Activated CD8-positive, alpha-beta T cell treated with anti-CD3 and anti-CD28 coated beads for 36 hours (primary cell): ENCODE measurements around the gene KLHL33. TPM values are rescaled to one million over a fixed set of nuclear protein-coding genes. Genes with fewer than 3 reads are reported as not detected.

ENCODE experiments used
- ATAC-seq: fragments of 200-7000 bp; cut with Tn5 transposase; one replicate; pipeline ENCODE4 v1.10.0; 2021; ENCODE audit warnings: mild to moderate bottlenecking, moderate library complexity
- CTCF ChIA-PET: fragments of 350-600 bp; sonication (Branson Sonifier 250); formaldehyde crosslinking; loops from one replicate; lab custom pipeline; 2021; ENCODE audit warnings: antibody characterized with exemption; lab: Charles Lee
- POLR2A ChIA-PET: fragments of 350-600 bp; sonication (Branson Sonifier 250); formaldehyde crosslinking; loops from one replicate; lab custom pipeline; 2021; ENCODE audit warnings: antibody characterized with exemption; lab: Charles Lee
- DNase-seq: peaks from one replicate; pipeline ENCODE4 v3.0.0-alpha.2; 2020
- H3K27ac Mint-ChIP-seq: one replicate; pipeline ENCODE4 v1.8.0; 2021; ENCODE audit warnings: mild to moderate bottlenecking, mixed read lengths
- H3K27me3 Mint-ChIP-seq: one replicate; pipeline ENCODE4 v1.8.0; 2021; ENCODE audit warnings: mixed read lengths
- H3K36me3 Mint-ChIP-seq: one replicate; pipeline ENCODE4 v1.8.0; 2021; ENCODE audit warnings: low read depth, mixed read lengths
- H3K4me1 Mint-ChIP-seq: one replicate; pipeline ENCODE4 v1.8.0; 2021; ENCODE audit warnings: low read depth, mixed read lengths
- H3K4me3 Mint-ChIP-seq: one replicate; pipeline ENCODE4 v1.8.0; 2021; ENCODE audit warnings: mild to moderate bottlenecking, moderate library complexity, mixed read lengths
- H3K9me3 Mint-ChIP-seq: one replicate; pipeline ENCODE4 v1.8.0; 2021; ENCODE audit warnings: mixed read lengths
- CTCF ChIP-seq: fragments of 200-600 bp; IDR thresholded peaks from one replicate; pipeline ENCODE4 v1.8.0; 2022; ENCODE audit warnings: antibody characterized with exemption, mild to moderate bottlenecking
- intact Hi-C: fragments of 100-400 bp; cut with micrococcal nuclease; formaldehyde crosslinking; loops from one replicate; pipeline ENCODE4 v1.10.0; 2022
- total RNA-seq, 2 experiments: library from RNA; stranded (reverse); gene quantifications; one replicate each; pipeline ENCODE4 v1.2.3, GENCODE V29; 2021

KLHL33 gene
- total RNA-seq, 2 experiments from 2014 or later: 0.54 to 0.59 TPM

DNA sequence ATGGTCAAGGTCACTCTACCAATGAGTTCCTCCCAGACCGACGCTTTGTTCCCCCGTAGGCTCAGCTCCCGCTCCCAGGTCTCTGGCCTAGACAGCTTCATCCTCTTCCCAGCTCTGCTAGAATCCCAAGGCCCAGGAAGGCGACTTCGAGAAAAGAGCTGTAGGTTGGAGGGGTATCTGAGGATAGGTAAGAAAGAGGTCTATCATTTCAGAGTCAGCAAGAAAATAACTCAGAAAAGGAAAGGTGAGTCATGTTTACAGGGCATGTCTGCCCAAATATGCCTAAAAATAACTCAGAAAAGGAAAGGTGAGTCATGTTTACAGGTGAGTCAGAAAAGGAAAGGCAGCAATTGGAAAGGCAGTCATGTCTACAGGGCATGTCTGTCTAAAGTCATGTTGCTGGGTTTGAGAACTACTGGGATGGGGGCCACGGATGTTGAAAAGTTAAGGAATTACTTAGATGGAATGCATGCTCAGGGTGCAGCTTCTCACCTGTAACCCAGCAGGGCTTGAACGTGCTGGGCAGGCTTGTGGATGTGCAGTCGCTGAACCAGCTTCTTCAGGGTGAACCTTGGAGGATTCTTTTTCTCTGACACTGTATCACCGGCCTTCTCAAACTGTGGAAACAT, 34.9 kb downstream of the KLHL33 start:
- H3K27me3 Mint-ChIP-seq: no peaks in the 10 kb centered on the region
- peak; percentile 28 for DNase-seq
- peaks cover 44% of the 10 kb centered on the region for H3K36me3 Mint-ChIP-seq
- peak overlapping the region; percentile 89 for H3K27ac Mint-ChIP-seq
- peak; percentile 95 for ATAC-seq
- CTCF ChIA-PET: interaction anchor here (0.8 to 3.9 kb wide), 3 partner anchors 10 to 86 kb away, joined by 3 to 33 read pairs (median 4); partner anchors contain the start of gene TEP1
- TF ChIP-seq CTCF: no peak
- intact Hi-C loops: no loop called here
- POLR2A ChIA-PET: interaction anchor here (0.9 to 1.6 kb wide), 5 partner anchors 9 to 73 kb away, joined by 3 to 5 read pairs (median 4); partner anchors contain the start of gene TEP1
- no peaks in the 10 kb centered on the region for H3K9me3 Mint-ChIP-seq
- H3K4me3 Mint-ChIP-seq: peak overlapping the region; percentile 25
- H3K4me1 Mint-ChIP-seq: peaks cover 34% of the 10 kb centered on the region

- POLR2A ChIA-PET: interaction anchor here (1.0 to 1.1 kb wide), 2 partner anchors 13 to 29 kb away, joined by 4 read pairs; partner anchors contain the start of gene TEP1
- Mint-ChIP-seq H3K36me3 (peaks cover 46% of the 10 kb centered on the region), H3K27me3 (no peaks in the 10 kb centered on the region), H3K27ac (peak overlapping the region; percentile 89), H3K4me3 (peak overlapping the region; percentile 25), H3K9me3 (no peaks in the 10 kb centered on the region), H3K4me1 (peaks cover 33% of the 10 kb centered on the region)
- DNase-seq (no peak), ATAC-seq (peak; percentile 41)
- CTCF ChIA-PET: interaction anchor here (3.9 kb wide), 1 partner anchor 14 kb away, joined by 33 read pairs; the partner anchor contains the start of gene TEP1
- no peak for TF ChIP-seq CTCF
- intact Hi-C loops: no loop called here
These were observed 35.4 kb downstream of the KLHL33 start for GRCh38 chr14:20400589-20400964.

DNA sequence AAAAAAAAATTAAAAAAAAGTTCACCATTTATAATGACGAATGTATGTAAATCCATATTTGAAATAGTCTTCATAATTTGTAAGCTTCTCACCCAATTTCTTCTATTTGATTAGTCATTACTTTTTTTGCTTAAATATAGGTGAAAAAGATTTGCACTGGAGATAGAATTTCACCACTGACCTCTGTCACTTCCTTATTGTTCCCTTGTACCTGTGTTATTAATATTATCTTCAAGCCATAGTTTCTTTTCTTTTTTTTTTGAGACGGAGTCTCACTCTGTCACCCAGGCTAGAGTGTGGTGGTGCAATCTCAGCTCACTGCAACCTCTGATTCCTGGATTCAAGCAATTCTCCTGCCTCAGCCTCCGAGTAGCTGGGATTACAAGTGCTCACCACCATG, 38.5 kb downstream of the KLHL33 start:
- ChIA-PET POLR2A (no interaction called here), CTCF (no interaction called here)
- Mint-ChIP-seq H3K36me3 (peaks cover 31% of the 10 kb centered on the region), H3K27me3 (no peaks in the 10 kb centered on the region), H3K4me3 (no peak overlapping the region), H3K4me1 (peaks cover 20% of the 10 kb centered on the region), H3K9me3 (no peaks in the 10 kb centered on the region), H3K27ac (no peak overlapping the region)
- TF ChIP-seq CTCF: no peak
- intact Hi-C loops: no loop called here
- no peak for ATAC-seq
- DNase-seq: no peak

DNA sequence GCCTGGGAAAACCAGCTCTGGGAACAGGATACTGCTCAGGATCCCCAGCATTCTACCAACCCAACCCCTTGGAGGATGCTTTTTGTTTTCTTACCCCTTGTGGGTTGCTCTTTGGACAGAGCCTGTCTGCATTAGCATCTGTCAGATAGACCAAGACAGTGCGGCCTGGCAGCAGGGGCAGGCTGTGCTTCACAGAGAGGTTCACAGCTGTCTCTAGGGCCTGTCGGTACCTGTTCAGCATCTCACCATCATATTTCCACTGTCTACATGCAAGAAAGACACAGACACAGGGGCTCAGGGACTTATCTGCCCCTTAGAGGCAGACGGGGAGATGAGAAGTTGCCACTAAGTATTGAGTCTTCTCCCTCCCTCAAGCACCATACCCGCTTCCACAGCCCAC, 44.5 kb downstream of the KLHL33 start:
- no peaks in the 10 kb centered on the region for H3K4me1 Mint-ChIP-seq

More for the DNA sequence above, 44.5 kb downstream of the KLHL33 start:
- Mint-ChIP-seq H3K36me3 (peaks cover 36% of the 10 kb centered on the region), H3K27me3 (no peaks in the 10 kb centered on the region), H3K4me3 (no peak overlapping the region), H3K9me3 (no peaks in the 10 kb centered on the region), H3K27ac (no peak overlapping the region)
- intact Hi-C loops: no loop called here
- DNase-seq (no peak), ATAC-seq (no peak)
- TF ChIP-seq CTCF: no peak
- CTCF ChIA-PET: interaction anchor here (1.5 to 1.8 kb wide), 2 partner anchors 16 to 64 kb away, joined by 4 read pairs; no protein-coding TSS in a partner anchor
- POLR2A ChIA-PET: interaction anchor here (0.8 kb wide), 1 partner anchor 10 kb away, joined by 3 read pairs; no protein-coding TSS in a partner anchor
